ENCODE measurements around the gene ITPRIPL2. TPM values are rescaled to one million over a fixed set of nuclear protein-coding genes. Genes with fewer than 3 reads are reported as not detected.

Gene ITPRIPL2
- total RNA-seq, 2 donors from 2014 or later, result 5.8 to 6.9 TPM

GRCh38 chr16:19086322-19087199 lies 27.2 kb upstream of the ITPRIPL2 start:
- no peak overlapping the region for H3K27ac Mint-ChIP-seq
- no peaks in the 10 kb centered on the region for H3K4me1 Mint-ChIP-seq
- no peaks in the 10 kb centered on the region for H3K9me3 Mint-ChIP-seq
- H3K36me3 Mint-ChIP-seq (ENCODE audit: low read depth), result peaks cover 7% of the 10 kb centered on the region
- H3K4me3 Mint-ChIP-seq, result peak overlapping the region; percentile 52
- peaks cover 8% of the 10 kb centered on the region for H3K27me3 Mint-ChIP-seq
- ATAC-seq (replicated peaks), result peak; percentile 99

- Mint-ChIP-seq H3K4me3 (no peak overlapping the region), H3K36me3 (ENCODE audit: low read depth) (no peaks in the 10 kb centered on the region), H3K9me3 (no peaks in the 10 kb centered on the region), H3K27me3 (peaks cover 12% of the 10 kb centered on the region), H3K4me1 (no peaks in the 10 kb centered on the region), H3K27ac (no peak overlapping the region)
- no peak for ATAC-seq (replicated peaks)
Measured at GRCh38 chr16:19088341-19088916, 25.3 kb upstream of the ITPRIPL2 start.

GRCh38 chr16:19089410-19089955 lies 24.3 kb upstream of the ITPRIPL2 start:
- Mint-ChIP-seq H3K4me3 (no peak overlapping the region), H3K27me3 (peaks cover 12% of the 10 kb centered on the region), H3K27ac (no peak overlapping the region), H3K9me3 (no peaks in the 10 kb centered on the region), H3K4me1 (no peaks in the 10 kb centered on the region), H3K36me3 (ENCODE audit: low read depth) (no peaks in the 10 kb centered on the region)
- no peak for ATAC-seq (replicated peaks)

- no peak for ATAC-seq (replicated peaks)
- peaks cover 5% of the 10 kb centered on the region for H3K9me3 Mint-ChIP-seq
- no peak overlapping the region for H3K27ac Mint-ChIP-seq
- H3K4me1 Mint-ChIP-seq, result peaks cover 6% of the 10 kb centered on the region
- peaks cover 6% of the 10 kb centered on the region for H3K27me3 Mint-ChIP-seq
- H3K36me3 Mint-ChIP-seq (ENCODE audit: low read depth), result no peaks in the 10 kb centered on the region
- no peak overlapping the region for H3K4me3 Mint-ChIP-seq
Measured at GRCh38 chr16:19090916-19091315, 22.8 kb upstream of the ITPRIPL2 start.

GRCh38 chr16:19092653-19093410 lies 20.9 kb upstream of the ITPRIPL2 start:
- no peaks in the 10 kb centered on the region for H3K36me3 Mint-ChIP-seq (ENCODE audit: low read depth)
- ATAC-seq (replicated peaks), result no peak
- peaks cover 10% of the 10 kb centered on the region for H3K4me1 Mint-ChIP-seq
- H3K27ac Mint-ChIP-seq, result peak overlapping the region; percentile 53
- H3K9me3 Mint-ChIP-seq, result peaks cover 6% of the 10 kb centered on the region
- H3K4me3 Mint-ChIP-seq, result no peak overlapping the region
- peaks cover 8% of the 10 kb centered on the region for H3K27me3 Mint-ChIP-seq

- Mint-ChIP-seq H3K4me1 (peaks cover 10% of the 10 kb centered on the region), H3K9me3 (peaks cover 8% of the 10 kb centered on the region), H3K4me3 (no peak overlapping the region), H3K36me3 (ENCODE audit: low read depth) (no peaks in the 10 kb centered on the region), H3K27ac (no peak overlapping the region), H3K27me3 (peaks cover 7% of the 10 kb centered on the region)
- ATAC-seq (replicated peaks), result no peak
Measured at GRCh38 chr16:19093631-19094541, 19.9 kb upstream of the ITPRIPL2 start.

GRCh38 chr16:19094542-19095365 lies 19.0 kb upstream of the ITPRIPL2 start:
- Mint-ChIP-seq H3K27ac (no peak overlapping the region), H3K4me1 (peaks cover 10% of the 10 kb centered on the region), H3K9me3 (peaks cover 8% of the 10 kb centered on the region), H3K27me3 (peaks cover 7% of the 10 kb centered on the region), H3K36me3 (ENCODE audit: low read depth) (no peaks in the 10 kb centered on the region), H3K4me3 (peak overlapping the region; percentile 21)
- ATAC-seq (replicated peaks), result peak; percentile 78

GRCh38 chr16:19095654-19096053 lies 18.1 kb upstream of the ITPRIPL2 start:
- H3K36me3 Mint-ChIP-seq (ENCODE audit: low read depth), result no peaks in the 10 kb centered on the region
- H3K4me3 Mint-ChIP-seq, result no peak overlapping the region
- peaks cover 10% of the 10 kb centered on the region for H3K4me1 Mint-ChIP-seq
- peaks cover 7% of the 10 kb centered on the region for H3K27me3 Mint-ChIP-seq
- H3K27ac Mint-ChIP-seq, result no peak overlapping the region
- peaks cover 8% of the 10 kb centered on the region for H3K9me3 Mint-ChIP-seq
- no peak for ATAC-seq (replicated peaks)

- ATAC-seq (replicated peaks), result no peak
- Mint-ChIP-seq H3K4me3 (no peak overlapping the region), H3K36me3 (ENCODE audit: low read depth) (no peaks in the 10 kb centered on the region), H3K9me3 (peaks cover 8% of the 10 kb centered on the region), H3K27me3 (peaks cover 3% of the 10 kb centered on the region), H3K4me1 (peaks cover 10% of the 10 kb centered on the region), H3K27ac (no peak overlapping the region)
Measured at GRCh38 chr16:19098173-19098572, 15.6 kb upstream of the ITPRIPL2 start.

- Mint-ChIP-seq H3K9me3 (peaks cover 4% of the 10 kb centered on the region), H3K27me3 (peaks cover 3% of the 10 kb centered on the region)
- no peak for ATAC-seq (replicated peaks)
Measured at GRCh38 chr16:19102187-19102872, 11.4 kb upstream of the ITPRIPL2 start.

GRCh38 chr16:19104607-19105006 lies 9.2 kb upstream of the ITPRIPL2 start:
- no peak for ATAC-seq (replicated peaks)
- Mint-ChIP-seq H3K4me1 (no peaks in the 10 kb centered on the region), H3K9me3 (no peaks in the 10 kb centered on the region), H3K36me3 (ENCODE audit: low read depth) (no peaks in the 10 kb centered on the region), H3K4me3 (no peak overlapping the region), H3K27me3 (no peaks in the 10 kb centered on the region), H3K27ac (no peak overlapping the region)

More at GRCh38 chr16:19102187-19102872, 11.4 kb upstream of the ITPRIPL2 start:
- H3K36me3 Mint-ChIP-seq (ENCODE audit: low read depth), result no peaks in the 10 kb centered on the region
- H3K4me1 Mint-ChIP-seq, result no peaks in the 10 kb centered on the region
- H3K4me3 Mint-ChIP-seq, result no peak overlapping the region
- no peak overlapping the region for H3K27ac Mint-ChIP-seq

GRCh38 chr16:19105131-19105530 lies 8.6 kb upstream of the ITPRIPL2 start:
- Mint-ChIP-seq H3K4me1 (no peaks in the 10 kb centered on the region), H3K36me3 (ENCODE audit: low read depth) (no peaks in the 10 kb centered on the region), H3K27ac (no peak overlapping the region), H3K27me3 (no peaks in the 10 kb centered on the region), H3K9me3 (no peaks in the 10 kb centered on the region), H3K4me3 (no peak overlapping the region)
- ATAC-seq (replicated peaks), result no peak
